Lower leg skin (tissue), 4 donors: ENCODE results near the gene ARPC4. TPM values are rescaled to one million over a fixed set of nuclear protein-coding genes. Genes with fewer than 3 reads are reported as not detected.

Experiments
- DNase-seq, 2 donors: peaks; one replicate each; pipeline ENCODE4 v3.0.0-alpha.2; 2019; ENCODE audit warnings: low spot score in 2 of 2
- H3K4me3 ChIP-seq: fragments of 200-600 bp; sonication (generic); 2 replicates; pipeline ENCODE4 v1.5.1; 2017; ENCODE audit warnings: mild to moderate bottlenecking, low read depth; ENCODE audit not compliant: poor library complexity, severe bottlenecking
- POLR2A ChIP-seq, 2 donors: fragments of 450-650 bp; IDR thresholded peaks; one replicate each; pipeline ENCODE4 v1.6.1; 2016 to 2017; ENCODE audit warnings: antibody characterized with exemption in 2 of 2, mild to moderate bottlenecking in 1 of 2, moderate library complexity in 1 of 2
- WGBS, 2 donors: methylation state at CpG; one replicate each; pipeline ENCODE4 v1.1.5; 2018; 5-methylcytosine and 5-hydroxymethylcytosine counted together
- intact Hi-C: fragments of 100-400 bp; cut with DNase I; formaldehyde crosslinking; loops from one replicate; pipeline ENCODE4 v1.15.0; 2023; ENCODE audit warnings: low total_unique reads
- total RNA-seq, 4 donors: library from RNA; depleted of rRNA; stranded (reverse); fragments of >200 nt; gene quantifications; one replicate each; pipeline ENCODE4 v1.1.0, GENCODE V29; 2016
- TF ChIP-seq, protein P1 (sequence below), 3 donors: fragments of 450-650 bp; IDR thresholded peaks; one replicate each; pipeline ENCODE4 v1.5.1; 2016; ENCODE audit warnings: antibody characterized with exemption in 3 of 3, mild to moderate bottlenecking in 3 of 3, moderate library complexity in 2 of 3

The ARPC4 gene
- total RNA-seq, 4 donors from 2014 or later = 89.6 to 151 (median 107) TPM

- TF ChIP-seq, protein P1, sequence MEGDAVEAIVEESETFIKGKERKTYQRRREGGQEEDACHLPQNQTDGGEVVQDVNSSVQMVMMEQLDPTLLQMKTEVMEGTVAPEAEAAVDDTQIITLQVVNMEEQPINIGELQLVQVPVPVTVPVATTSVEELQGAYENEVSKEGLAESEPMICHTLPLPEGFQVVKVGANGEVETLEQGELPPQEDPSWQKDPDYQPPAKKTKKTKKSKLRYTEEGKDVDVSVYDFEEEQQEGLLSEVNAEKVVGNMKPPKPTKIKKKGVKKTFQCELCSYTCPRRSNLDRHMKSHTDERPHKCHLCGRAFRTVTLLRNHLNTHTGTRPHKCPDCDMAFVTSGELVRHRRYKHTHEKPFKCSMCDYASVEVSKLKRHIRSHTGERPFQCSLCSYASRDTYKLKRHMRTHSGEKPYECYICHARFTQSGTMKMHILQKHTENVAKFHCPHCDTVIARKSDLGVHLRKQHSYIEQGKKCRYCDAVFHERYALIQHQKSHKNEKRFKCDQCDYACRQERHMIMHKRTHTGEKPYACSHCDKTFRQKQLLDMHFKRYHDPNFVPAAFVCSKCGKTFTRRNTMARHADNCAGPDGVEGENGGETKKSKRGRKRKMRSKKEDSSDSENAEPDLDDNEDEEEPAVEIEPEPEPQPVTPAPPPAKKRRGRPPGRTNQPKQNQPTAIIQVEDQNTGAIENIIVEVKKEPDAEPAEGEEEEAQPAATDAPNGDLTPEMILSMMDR (IDR thresholded peaks at IDR 0.05) = no peak
- no peak for TF ChIP-seq POLR2A (IDR thresholded peaks at IDR 0.05)
- no peak for DNase-seq
- intact Hi-C loops = no loop called here
- WGBS, 2 donors = 77 to 87% methylated on average over 10 of the region's 10 CpGs
- no peak overlapping the region for H3K4me3 ChIP-seq
Observed at GRCh38 chr3:9780458-9780812, 12.4 kb upstream of the ARPC4 start.

DNA sequence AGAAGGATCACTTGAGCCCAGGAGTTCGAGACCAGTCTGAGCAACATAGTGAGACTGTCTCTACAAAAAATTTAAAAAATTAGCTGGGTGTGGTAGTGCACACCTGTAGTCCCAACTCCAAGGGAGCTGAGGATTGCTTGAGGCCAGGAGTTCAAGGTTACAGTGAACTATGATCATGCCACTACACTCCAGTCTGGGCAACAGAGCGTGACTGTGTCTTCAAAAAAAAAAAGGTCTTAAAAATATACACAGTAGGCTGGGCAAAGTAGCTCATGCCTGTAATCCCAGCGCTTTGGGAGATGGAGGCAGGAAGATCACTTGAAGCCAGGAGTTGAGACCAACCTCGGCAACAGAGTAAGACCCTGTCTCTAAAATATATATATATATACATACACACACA is 12.0 kb upstream of the ARPC4 start:
- H3K4me3 ChIP-seq = no peak overlapping the region
- TF ChIP-seq POLR2A (IDR thresholded peaks at IDR 0.05) = no peak
- TF ChIP-seq, protein P1 (IDR thresholded peaks at IDR 0.05) = no peak
- no peak for DNase-seq
- WGBS, 2 donors = 90 to 93% methylated on average over 4 of the region's 4 CpGs
- intact Hi-C loops = no loop called here

- intact Hi-C loops = no loop called here
- no peak overlapping the region for H3K4me3 ChIP-seq
- TF ChIP-seq, protein P1 (IDR thresholded peaks at IDR 0.05) = no peak
- no peak for TF ChIP-seq POLR2A (IDR thresholded peaks at IDR 0.05)
- WGBS, 2 donors = 67 to 76% methylated on average over 1 of the region's 1 CpG
- no peak for DNase-seq
Observed at GRCh38 chr3:9781551-9781950, 11.3 kb upstream of the ARPC4 start.

- DNase-seq = no peak
- H3K4me3 ChIP-seq = no peak overlapping the region
- intact Hi-C loops = no loop called here
- no peak for TF ChIP-seq POLR2A (IDR thresholded peaks at IDR 0.05)
- 72 to 73% methylated on average over 3 of the region's 3 CpGs for WGBS, 2 donors
Observed at GRCh38 chr3:9781978-9782603, 10.8 kb upstream of the ARPC4 start.

- H3K4me3 ChIP-seq = no peak overlapping the region
- WGBS, 2 donors = 30 to 44% methylated on average over 3 of the region's 3 CpGs
- DNase-seq = no peak
- intact Hi-C loops = no loop called here
- TF ChIP-seq, protein P1 (IDR thresholded peaks at IDR 0.05) = no peak
- TF ChIP-seq POLR2A (IDR thresholded peaks at IDR 0.05) = no peak
Observed at GRCh38 chr3:9782770-9783169, 10.1 kb upstream of the ARPC4 start.

- WGBS, 2 donors = 94 to 97% methylated on average over 14 of the region's 14 CpGs
- intact Hi-C loops = no loop called here
- TF ChIP-seq, protein P1 (IDR thresholded peaks at IDR 0.05) = no peak
- no peak for TF ChIP-seq POLR2A (IDR thresholded peaks at IDR 0.05)
- H3K4me3 ChIP-seq = no peak overlapping the region
- no peak for DNase-seq
Observed at GRCh38 chr3:9783954-9784353, 8.9 kb upstream of the ARPC4 start.
